ENCODE data around the gene PDE3B.

DNA sequence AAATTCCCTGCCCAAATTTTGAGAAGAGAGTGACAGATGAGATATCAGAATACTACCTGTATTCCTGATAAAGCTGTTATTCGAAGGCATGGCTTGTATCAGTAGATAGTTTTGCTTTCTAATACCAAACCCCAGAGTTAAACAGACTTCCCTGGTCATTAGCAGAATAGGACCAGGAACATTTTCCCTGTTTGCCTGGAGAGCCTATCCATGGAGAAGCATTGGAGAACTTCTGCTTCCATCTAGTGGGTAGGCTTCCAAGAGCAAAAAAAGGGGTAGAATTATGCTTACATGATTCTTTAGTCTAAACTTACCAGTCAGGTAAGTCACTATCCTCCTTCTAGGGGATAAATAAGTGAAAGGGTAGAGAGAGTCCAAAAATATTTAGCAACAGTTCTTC is 14.2 kb downstream of the PDE3B start:
- TF ChIP-seq, protein P1, sequence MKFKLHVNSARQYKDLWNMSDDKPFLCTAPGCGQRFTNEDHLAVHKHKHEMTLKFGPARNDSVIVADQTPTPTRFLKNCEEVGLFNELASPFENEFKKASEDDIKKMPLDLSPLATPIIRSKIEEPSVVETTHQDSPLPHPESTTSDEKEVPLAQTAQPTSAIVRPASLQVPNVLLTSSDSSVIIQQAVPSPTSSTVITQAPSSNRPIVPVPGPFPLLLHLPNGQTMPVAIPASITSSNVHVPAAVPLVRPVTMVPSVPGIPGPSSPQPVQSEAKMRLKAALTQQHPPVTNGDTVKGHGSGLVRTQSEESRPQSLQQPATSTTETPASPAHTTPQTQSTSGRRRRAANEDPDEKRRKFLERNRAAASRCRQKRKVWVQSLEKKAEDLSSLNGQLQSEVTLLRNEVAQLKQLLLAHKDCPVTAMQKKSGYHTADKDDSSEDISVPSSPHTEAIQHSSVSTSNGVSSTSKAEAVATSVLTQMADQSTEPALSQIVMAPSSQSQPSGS (CRISPR knock-in tag; IDR thresholded peaks at IDR 0.05) = no peak
- no peak for TF ChIP-seq FOXJ3 (CRISPR knock-in tag; IDR thresholded peaks at IDR 0.05)

Measured in K562 (cell line).